HG03342 (cell line): ENCODE results near the gene WFDC6.

ENCODE experiments used
- ATAC-seq: cut with Tn5 transposase; IDR thresholded peaks from one replicate; pipeline ENCODE4 v1.9.1; 2021; ENCODE audit warnings: mild to moderate bottlenecking, moderate library complexity; ENCODE audit not compliant: unreplicated experiment

The WFDC6 gene

GRCh38 chr20:45518282-45518681 is 21.0 kb downstream of the WFDC6 start:
- no peak for ATAC-seq

GRCh38 chr20:45515147-45515913 is 24.0 kb downstream of the WFDC6 start, which contains the start of gene SPINT3:
TSS of gene SPINT3 (minus strand) at chr20:45515622. CDS start at chr20:45515608, 14 bp downstream.
- ATAC-seq = no peak

GRCh38 chr20:45510242-45510862 is 28.9 kb downstream of the WFDC6 start:
- no peak for ATAC-seq

- ATAC-seq = no peak
Observed at GRCh38 chr20:45509091-45509490, 30.2 kb downstream of the WFDC6 start.

GRCh38 chr20:45508068-45508886 is 31.0 kb downstream of the WFDC6 start:
- ATAC-seq = no peak

GRCh38 chr20:45507011-45507820 is 32.1 kb downstream of the WFDC6 start:
- ATAC-seq = no peak

- no peak for ATAC-seq
Observed at GRCh38 chr20:45506398-45506797, 32.9 kb downstream of the WFDC6 start.

- ATAC-seq = no peak
Observed at GRCh38 chr20:45503403-45503802, 35.9 kb downstream of the WFDC6 start.

- ATAC-seq = no peak
Observed at GRCh38 chr20:45502561-45502960, 36.7 kb downstream of the WFDC6 start.

- ATAC-seq = no peak
Observed at GRCh38 chr20:45501600-45501999, 37.7 kb downstream of the WFDC6 start.

- ATAC-seq = no peak
Observed at GRCh38 chr20:45500022-45500421, 39.3 kb downstream of the WFDC6 start.

GRCh38 chr20:45497971-45498494 is 41.2 kb downstream of the WFDC6 start:
- ATAC-seq = no peak

GRCh38 chr20:45496166-45496565 is 43.1 kb downstream of the WFDC6 start:
- ATAC-seq = no peak

GRCh38 chr20:45495501-45495941 is 43.8 kb downstream of the WFDC6 start:
- no peak for ATAC-seq

- ATAC-seq = no peak
Observed at GRCh38 chr20:45489083-45489531, 50.2 kb downstream of the WFDC6 start.

GRCh38 chr20:45487231-45487635 is 52.0 kb downstream of the WFDC6 start:
- ATAC-seq = no peak

- no peak for ATAC-seq
Observed at GRCh38 chr20:45485388-45485787, 53.9 kb downstream of the WFDC6 start.

- ATAC-seq = no peak
Observed at GRCh38 chr20:45484676-45485075, 54.6 kb downstream of the WFDC6 start.
